HEK293 (cell line): Measurements from ENCODE around the gene NXN.

Experiments
- CTCF ChIA-PET: fragments of 350-600 bp; formaldehyde crosslinking; extraction: SDS; loops from one replicate; lab custom pipeline; 2021; ENCODE audit warnings: antibody characterized with exemption; lab: Yijun Ruan, JAX
- POLR2A ChIA-PET: fragments of 300-600 bp; formaldehyde crosslinking; extraction: SDS; loops from one replicate; lab custom pipeline; 2020; ENCODE audit warnings: antibody characterized with exemption, inconsistent platforms; lab: Yijun Ruan, JAX
- H3K27ac ChIP-seq: fragments of 200-500 bp; sonication (Bioruptor generic); 2 replicates; pipeline ENCODE4 v1.5.1; 2014; ENCODE audit warnings: low read depth, low read length, control low read depth, inconsistent platforms; ENCODE audit errors: extremely low read depth
- H3K36me3 ChIP-seq, 2 experiments: fragments of 200-500 bp in 1 of 2; sonication (Bioruptor generic) in 1 of 2; 1 replicate in 1 of 2; 2 replicates in 1 of 2; pipeline ENCODE4 v1.5.1; 2014 to 2017; ENCODE audit warnings: inconsistent platforms in 2 of 2, low read length in 2 of 2; ENCODE audit not compliant: control insufficient read depth in 2 of 2, insufficient read depth in 1 of 2
- H3K4me1 ChIP-seq: fragments of 200-500 bp; sonication (Bioruptor generic); 2 replicates; pipeline ENCODE4 v1.5.1; 2014; ENCODE audit warnings: mild to moderate bottlenecking, low read length, inconsistent platforms; ENCODE audit not compliant: control insufficient read depth, insufficient read depth
- H3K4me3 ChIP-seq: 2 replicates; pipeline ENCODE4 v1.5.1; 2011; ENCODE audit warnings: low read depth, mild to moderate bottlenecking, control low read depth, low read length, moderate library complexity
- H3K9me3 ChIP-seq: fragments of 200-500 bp; sonication (Bioruptor generic); 2 replicates; pipeline ENCODE4 v1.5.1; 2014; ENCODE audit warnings: low read depth, low read length, inconsistent platforms; ENCODE audit not compliant: control insufficient read depth, insufficient read depth
- GLIS2 ChIP-seq: fragments of 450-650 bp; formaldehyde crosslinking; IDR thresholded peaks from 2 replicates; pipeline ENCODE4 v1.5.1; 2016; ENCODE audit warnings: missing biosample characterization, missing genetic modification characterization
- KLF10 ChIP-seq: fragments of 450-650 bp; IDR thresholded peaks from 2 replicates; pipeline ENCODE4 v1.5.1; 2018; ENCODE audit warnings: missing biosample characterization, mild to moderate bottlenecking, missing genetic modification characterization
- OVOL3 ChIP-seq: fragments of 450-650 bp; formaldehyde crosslinking; IDR thresholded peaks from 2 replicates; pipeline ENCODE4 v1.5.1; 2016; ENCODE audit warnings: missing biosample characterization, missing genetic modification characterization
- PRDM10 ChIP-seq: fragments of 450-650 bp; formaldehyde crosslinking; IDR thresholded peaks from 2 replicates; pipeline ENCODE4 v1.5.1; 2016; ENCODE audit warnings: missing biosample characterization, missing genetic modification characterization
- YY2 ChIP-seq: fragments of 450-650 bp; formaldehyde crosslinking; IDR thresholded peaks from 2 replicates; pipeline ENCODE4 v1.5.1; 2016; ENCODE audit warnings: missing biosample characterization, missing genetic modification characterization
- ZBTB17 ChIP-seq: fragments of 450-650 bp; formaldehyde crosslinking; IDR thresholded peaks from 2 replicates; pipeline ENCODE4 v1.5.1; 2016; ENCODE audit warnings: missing biosample characterization, missing genetic modification characterization
- ZFP37 ChIP-seq: fragments of 450-650 bp; formaldehyde crosslinking; IDR thresholded peaks from 2 replicates; pipeline ENCODE4 v1.5.1; 2016; ENCODE audit warnings: missing biosample characterization, missing genetic modification characterization
- ZFP69B ChIP-seq: fragments of 450-650 bp; formaldehyde crosslinking; IDR thresholded peaks from 2 replicates; pipeline ENCODE4 v1.5.1; 2016; ENCODE audit warnings: missing biosample characterization, missing genetic modification characterization
- ZNF140 ChIP-seq: fragments of 450-650 bp; formaldehyde crosslinking; IDR thresholded peaks from 2 replicates; pipeline ENCODE4 v1.5.1; 2016; ENCODE audit warnings: missing biosample characterization, missing genetic modification characterization
- ZNF155 ChIP-seq: fragments of 450-650 bp; formaldehyde crosslinking; IDR thresholded peaks from 2 replicates; pipeline ENCODE4 v1.5.1; 2016; ENCODE audit warnings: missing biosample characterization, missing genetic modification characterization
- ZNF184 ChIP-seq: fragments of 450-650 bp; IDR thresholded peaks from 2 replicates; pipeline ENCODE4 v1.5.1; 2018; ENCODE audit warnings: missing biosample characterization, mild to moderate bottlenecking, missing genetic modification characterization
- ZNF19 ChIP-seq: fragments of 450-650 bp; formaldehyde crosslinking; IDR thresholded peaks from 2 replicates; pipeline ENCODE4; 2016; ENCODE audit warnings: missing biosample characterization, missing genetic modification characterization, low read depth
- ZNF214 ChIP-seq: fragments of 450-650 bp; formaldehyde crosslinking; IDR thresholded peaks from 2 replicates; pipeline ENCODE4 v1.5.1; 2017; ENCODE audit warnings: missing biosample characterization, mild to moderate bottlenecking, missing genetic modification characterization, borderline replicate concordance
- ZNF37A ChIP-seq: fragments of 450-650 bp; IDR thresholded peaks from 2 replicates; pipeline ENCODE4 v1.5.1; 2018; ENCODE audit warnings: missing biosample characterization, missing genetic modification characterization
- ZNF394 ChIP-seq: fragments of 450-650 bp; formaldehyde crosslinking; IDR thresholded peaks from 2 replicates; pipeline ENCODE4 v1.5.1; 2016; ENCODE audit warnings: missing biosample characterization, missing genetic modification characterization, mild to moderate bottlenecking, moderate library complexity, borderline replicate concordance
- ZNF488 ChIP-seq: fragments of 450-650 bp; formaldehyde crosslinking; IDR thresholded peaks from 2 replicates; pipeline ENCODE4 v1.5.1; 2016; ENCODE audit warnings: missing biosample characterization, missing genetic modification characterization
- ZNF518A ChIP-seq: fragments of 450-650 bp; formaldehyde crosslinking; conservative IDR thresholded peaks from 2 replicates; pipeline ENCODE4 v1.5.1; 2016; ENCODE audit warnings: low read depth, missing biosample characterization, missing genetic modification characterization
- ZNF544 ChIP-seq: fragments of 450-650 bp; formaldehyde crosslinking; IDR thresholded peaks from 2 replicates; pipeline ENCODE4 v1.5.0; 2017; ENCODE audit warnings: missing biosample characterization, missing genetic modification characterization
- ZNF629 ChIP-seq: fragments of 450-650 bp; formaldehyde crosslinking; IDR thresholded peaks from 2 replicates; pipeline ENCODE4 v1.5.1; 2017; ENCODE audit warnings: missing biosample characterization, missing genetic modification characterization
- ZNF747 ChIP-seq: fragments of 450-650 bp; formaldehyde crosslinking; IDR thresholded peaks from 2 replicates; pipeline ENCODE4 v1.5.1; 2016; ENCODE audit warnings: missing biosample characterization, missing genetic modification characterization
- TF ChIP-seq, protein P1 (sequence below): fragments of 450-650 bp; formaldehyde crosslinking; IDR thresholded peaks from 2 replicates; pipeline ENCODE4 v1.5.1; 2016; ENCODE audit warnings: missing biosample characterization, missing genetic modification characterization, borderline replicate concordance

Gene NXN

DNA sequence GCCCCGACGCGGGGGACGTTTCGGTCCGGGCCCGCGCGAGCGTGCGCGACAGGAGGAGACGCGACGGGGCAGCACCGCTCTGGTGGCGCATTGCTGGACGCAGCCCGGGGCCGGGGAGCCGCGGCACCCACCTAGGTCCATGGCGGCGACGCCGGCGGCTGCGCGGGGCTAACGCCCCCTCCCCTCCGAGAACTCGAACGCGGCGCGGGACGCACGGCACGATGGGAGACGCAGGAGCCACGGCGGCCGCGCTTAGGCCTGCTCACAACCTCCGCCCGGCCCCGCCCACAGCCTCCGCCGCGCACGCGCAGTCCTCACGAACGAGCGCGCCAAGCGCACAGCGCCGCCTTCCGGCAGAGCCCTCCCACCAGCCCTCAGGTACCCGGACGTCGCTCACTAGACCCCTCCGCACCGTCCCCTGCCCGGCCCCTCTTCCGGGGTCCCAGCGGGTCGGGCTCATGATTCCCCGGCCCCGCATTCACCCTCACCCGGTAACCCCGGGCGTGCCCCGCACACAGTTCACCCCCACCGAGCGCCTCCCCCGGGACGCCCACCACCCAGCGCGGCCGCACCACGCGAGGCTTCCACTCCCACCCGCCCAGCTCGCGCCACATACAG is 227.5 kb downstream of the NXN start, which contains the start of gene GEMIN4 (continued):
- TF ChIP-seq ZNF488 (no peak), ZNF394 (tag by site-specific recombination) (peak; percentile 28; the same call in 1 of the 2 replicates), YY2 (tag by site-specific recombination) (peak; percentile 65), ZFP37 (peak; percentile 94), ZNF747 (tag by site-specific recombination) (no peak)

DNA sequence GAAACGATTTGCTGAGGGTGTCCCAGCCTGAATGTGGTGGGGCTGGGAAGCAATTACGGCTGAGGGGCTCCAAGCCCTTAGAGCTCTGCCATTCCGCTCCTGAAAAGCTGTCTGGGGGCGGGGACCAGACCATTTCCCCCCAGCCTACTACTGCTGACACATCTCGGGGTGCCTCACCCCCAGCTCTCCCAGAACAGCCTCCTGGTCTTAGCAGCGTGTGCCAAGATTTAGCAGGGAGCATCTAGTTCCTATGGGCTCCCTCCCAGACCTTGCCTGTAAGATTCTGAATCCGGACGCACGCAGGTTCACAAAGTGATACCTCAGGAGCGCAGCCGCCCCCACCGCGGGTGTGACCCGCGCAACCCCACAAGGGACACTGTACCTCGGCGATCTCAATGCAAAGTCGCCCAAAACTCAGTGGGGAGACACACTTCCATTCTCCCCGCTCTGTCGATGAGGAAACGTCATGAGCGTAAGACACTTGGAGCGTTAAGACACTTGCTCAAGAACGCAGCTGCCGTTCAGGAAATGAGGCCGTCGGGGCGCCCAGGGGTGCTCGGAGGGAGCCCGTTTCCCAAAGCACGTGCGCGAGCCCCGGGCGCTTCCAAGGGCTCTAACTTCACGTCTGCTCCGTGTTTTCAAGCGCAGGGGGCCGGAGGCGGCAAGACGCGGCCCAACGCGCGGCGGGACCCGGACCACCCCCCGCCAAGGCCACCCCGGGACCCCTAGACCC is 228.1 kb downstream of the NXN start:
- POLR2A ChIA-PET, result interaction anchor here (0.7 to 1.0 kb wide), 2 partner anchors 11 to 29 kb away, joined by 3 read pairs; no protein-coding TSS in a partner anchor
- CTCF ChIA-PET, result interaction anchor here (0.6 to 2.1 kb wide), 4 partner anchors 21 to 230 kb away, joined by 3 to 8 read pairs (median 4); no protein-coding TSS in a partner anchor
- H3K4me3 ChIP-seq, result peak overlapping the region; percentile 65
- H3K9me3 ChIP-seq, result no peaks in the 10 kb centered on the region
- peak overlapping the region; percentile 90 for H3K27ac ChIP-seq
- H3K36me3 ChIP-seq, result peaks cover 10 to 45% of the 10 kb centered on the region in 2 experiments; a peak in 2 of 3 replicates
- H3K4me1 ChIP-seq, result peaks cover 3% of the 10 kb centered on the region; the same call in 1 of the 2 replicates
- TF ChIP-seq ZNF37A (tag by site-specific recombination) (no peak), ZNF518A (tag by site-specific recombination) (no peak), OVOL3 (tag by site-specific recombination) (no peak), KLF10 (tag by site-specific recombination) (no peak), ZNF184 (tag by site-specific recombination) (0 out of 2 replicates have a peak, but pooled peaks have one; percentile 8), ZNF19 (tag by site-specific recombination) (no peak), ZNF214 (tag by site-specific recombination) (no peak), ZNF140 (tag by site-specific recombination) (peak; percentile 67; the same call in 1 of the 2 replicates), ZBTB17 (tag by site-specific recombination) (no peak; the same call in 1 of the 2 replicates), GLIS2 (tag by site-specific recombination) (peak; percentile 54), ZNF629 (0 out of 2 replicates have a peak, but pooled peaks have one; percentile 26), ZFP69B (tag by site-specific recombination) (no peak), ZNF155 (tag by site-specific recombination) (no peak), PRDM10 (tag by site-specific recombination) (no peak; the same call in 1 of the 2 replicates), ZNF544 (tag by site-specific recombination) (no peak)
- TF ChIP-seq, protein P1, sequence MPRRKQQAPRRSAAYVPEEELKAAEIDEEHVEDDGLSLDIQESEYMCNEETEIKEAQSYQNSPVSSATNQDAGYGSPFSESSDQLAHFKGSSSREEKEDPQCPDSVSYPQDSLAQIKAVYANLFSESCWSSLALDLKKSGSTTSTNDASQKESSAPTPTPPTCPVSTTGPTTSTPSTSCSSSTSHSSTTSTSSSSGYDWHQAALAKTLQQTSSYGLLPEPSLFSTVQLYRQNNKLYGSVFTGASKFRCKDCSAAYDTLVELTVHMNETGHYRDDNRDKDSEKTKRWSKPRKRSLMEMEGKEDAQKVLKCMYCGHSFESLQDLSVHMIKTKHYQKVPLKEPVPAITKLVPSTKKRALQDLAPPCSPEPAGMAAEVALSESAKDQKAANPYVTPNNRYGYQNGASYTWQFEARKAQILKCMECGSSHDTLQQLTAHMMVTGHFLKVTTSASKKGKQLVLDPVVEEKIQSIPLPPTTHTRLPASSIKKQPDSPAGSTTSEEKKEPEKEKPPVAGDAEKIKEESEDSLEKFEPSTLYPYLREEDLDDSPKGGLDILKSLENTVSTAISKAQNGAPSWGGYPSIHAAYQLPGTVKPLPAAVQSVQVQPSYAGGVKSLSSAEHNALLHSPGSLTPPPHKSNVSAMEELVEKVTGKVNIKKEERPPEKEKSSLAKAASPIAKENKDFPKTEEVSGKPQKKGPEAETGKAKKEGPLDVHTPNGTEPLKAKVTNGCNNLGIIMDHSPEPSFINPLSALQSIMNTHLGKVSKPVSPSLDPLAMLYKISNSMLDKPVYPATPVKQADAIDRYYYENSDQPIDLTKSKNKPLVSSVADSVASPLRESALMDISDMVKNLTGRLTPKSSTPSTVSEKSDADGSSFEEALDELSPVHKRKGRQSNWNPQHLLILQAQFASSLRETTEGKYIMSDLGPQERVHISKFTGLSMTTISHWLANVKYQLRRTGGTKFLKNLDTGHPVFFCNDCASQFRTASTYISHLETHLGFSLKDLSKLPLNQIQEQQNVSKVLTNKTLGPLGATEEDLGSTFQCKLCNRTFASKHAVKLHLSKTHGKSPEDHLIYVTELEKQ, result peak; percentile 14; the same call in 1 of the 2 replicates
